SK-N-SH treated with all-trans-retinoic acid at 6 μM for 48 hours (cell line): ENCODE measurements around the gene SCML2.

Experiments
- ATAC-seq: fragments of 200-7000 bp; cut with Tn5 transposase; 3 replicates; pipeline ENCODE4 v1.9.1; 2020; ENCODE audit warnings: mild to moderate bottlenecking, moderate library complexity
- ARNTL ChIP-seq: fragments of 450-650 bp; formaldehyde crosslinking; IDR thresholded peaks from 2 replicates; pipeline ENCODE4 v1.5.0; 2020; ENCODE audit warnings: low read depth, mild to moderate bottlenecking, moderate library complexity, borderline replicate concordance
- BACH2 ChIP-seq: fragments of 250-450 bp; sonication (Bioruptor Pico); IDR thresholded peaks from 2 replicates; pipeline ENCODE4 v1.9.0; 2021; ENCODE audit warnings: mild to moderate bottlenecking, borderline replicate concordance
- CSDC2 ChIP-seq: fragments of 250-450 bp; sonication (Bioruptor Pico); IDR thresholded peaks from 2 replicates; pipeline ENCODE4 v1.5.0; 2020; ENCODE audit warnings: mild to moderate bottlenecking, moderate library complexity
- ESRRG ChIP-seq: fragments of 250-450 bp; sonication (Bioruptor Pico); IDR thresholded peaks from 2 replicates; pipeline ENCODE4 v1.6.1; 2021; ENCODE audit warnings: mild to moderate bottlenecking
- GLIS3 ChIP-seq: fragments of 250-450 bp; sonication (Bioruptor Pico); IDR thresholded peaks from 2 replicates; pipeline ENCODE4 v1.5.0; 2020; ENCODE audit warnings: mild to moderate bottlenecking, moderate library complexity
- OSR1 ChIP-seq: fragments of 250-450 bp; sonication (Bioruptor Pico); IDR thresholded peaks from 2 replicates; pipeline ENCODE4 v1.8.0; 2022; ENCODE audit warnings: moderate library complexity, mild to moderate bottlenecking, inconsistent platforms
- POU6F1 ChIP-seq: fragments of 250-450 bp; sonication (Bioruptor Pico); IDR thresholded peaks from 2 replicates; pipeline ENCODE4 v1.8.0; 2021; ENCODE audit warnings: low read depth, mild to moderate bottlenecking, moderate library complexity, borderline replicate concordance
- PPARA ChIP-seq: fragments of 250-450 bp; sonication (Bioruptor Pico); IDR thresholded peaks from 2 replicates; pipeline ENCODE4 v1.5.0; 2020; ENCODE audit warnings: mild to moderate bottlenecking, borderline replicate concordance
- RARB ChIP-seq: fragments of 250-450 bp; sonication (Bioruptor Pico); IDR thresholded peaks from 2 replicates; pipeline ENCODE4 v1.8.0; 2021; ENCODE audit warnings: mild to moderate bottlenecking, moderate library complexity
- SNAI2 ChIP-seq: fragments of 250-450 bp; sonication (Bioruptor Pico); IDR thresholded peaks from 2 replicates; pipeline ENCODE4 v1.5.0; 2020; ENCODE audit warnings: mild to moderate bottlenecking, moderate library complexity
- TCF4 ChIP-seq: fragments of 250-450 bp; sonication (Bioruptor Pico); IDR thresholded peaks from 2 replicates; pipeline ENCODE4 v1.8.0; 2021; ENCODE audit warnings: mild to moderate bottlenecking, moderate library complexity, borderline replicate concordance
- TOX ChIP-seq: fragments of 250-450 bp; sonication (Bioruptor Pico); IDR thresholded peaks from 2 replicates; pipeline ENCODE4 v1.8.0; 2021; ENCODE audit warnings: mild to moderate bottlenecking, moderate library complexity, borderline replicate concordance
- TSHZ2 ChIP-seq: fragments of 250-450 bp; sonication (Bioruptor Pico); IDR thresholded peaks from 2 replicates; pipeline ENCODE4 v1.5.0; 2020; ENCODE audit warnings: mild to moderate bottlenecking, moderate library complexity
- ZC3H10 ChIP-seq: fragments of 250-450 bp; sonication (Bioruptor Pico); IDR thresholded peaks from 2 replicates; pipeline ENCODE4 v1.5.1; 2021; ENCODE audit warnings: mild to moderate bottlenecking, moderate library complexity
- ZFP30 ChIP-seq: fragments of 450-650 bp; formaldehyde crosslinking; IDR thresholded peaks from 2 replicates; pipeline ENCODE4 v1.5.0; 2022; ENCODE audit warnings: mild to moderate bottlenecking, moderate library complexity
- ZNF70 ChIP-seq: fragments of 450-650 bp; formaldehyde crosslinking; IDR thresholded peaks from 2 replicates; pipeline ENCODE4 v1.5.0; 2020; ENCODE audit warnings: mild to moderate bottlenecking, moderate library complexity
- ZNF8 ChIP-seq: fragments of 450-650 bp; formaldehyde crosslinking; IDR thresholded peaks from 2 replicates; pipeline ENCODE4 v1.5.0; 2020; ENCODE audit warnings: mild to moderate bottlenecking, moderate library complexity
- TF ChIP-seq, protein P1 (sequence below): fragments of 250-450 bp; sonication (Bioruptor Pico); IDR thresholded peaks from 2 replicates; pipeline ENCODE4 v1.8.0; 2020; ENCODE audit warnings: mild to moderate bottlenecking, moderate library complexity, borderline replicate concordance
- TF ChIP-seq, protein P2 (sequence below): fragments of 250-450 bp; sonication (Bioruptor Pico); IDR thresholded peaks from 2 replicates; pipeline ENCODE4 v1.5.1; 2020; ENCODE audit warnings: low read depth, mild to moderate bottlenecking, moderate library complexity
- TF ChIP-seq, protein P3 (sequence below): fragments of 250-450 bp; sonication (Bioruptor Pico); IDR thresholded peaks from 2 replicates; pipeline ENCODE4 v1.5.1; 2021; ENCODE audit warnings: mild to moderate bottlenecking, moderate library complexity

The SCML2 gene

DNA sequence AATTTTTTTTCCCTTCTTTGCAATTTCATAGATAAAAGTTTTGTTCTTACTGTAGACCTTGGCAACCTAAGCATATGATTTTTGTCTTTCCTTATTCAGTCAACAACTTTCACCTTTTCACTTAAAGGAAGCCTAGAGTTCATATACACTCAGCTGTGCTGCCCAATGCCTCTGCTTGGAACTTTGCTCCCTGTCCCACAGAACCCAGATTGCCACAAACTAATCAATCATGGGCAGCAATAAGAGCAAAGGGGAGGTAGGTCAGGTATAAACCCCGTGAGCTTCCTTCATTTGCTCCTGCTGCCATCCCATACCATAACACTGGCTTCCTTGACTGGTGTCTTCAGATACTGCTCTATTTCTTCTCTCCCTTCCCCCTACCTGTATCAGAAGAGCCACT, 82.8 kb downstream of the SCML2 start (continued):
- no peak for TF ChIP-seq TSHZ2 (CRISPR knock-in tag)
- TF ChIP-seq, all 23 proteins: peak for 0

DNA sequence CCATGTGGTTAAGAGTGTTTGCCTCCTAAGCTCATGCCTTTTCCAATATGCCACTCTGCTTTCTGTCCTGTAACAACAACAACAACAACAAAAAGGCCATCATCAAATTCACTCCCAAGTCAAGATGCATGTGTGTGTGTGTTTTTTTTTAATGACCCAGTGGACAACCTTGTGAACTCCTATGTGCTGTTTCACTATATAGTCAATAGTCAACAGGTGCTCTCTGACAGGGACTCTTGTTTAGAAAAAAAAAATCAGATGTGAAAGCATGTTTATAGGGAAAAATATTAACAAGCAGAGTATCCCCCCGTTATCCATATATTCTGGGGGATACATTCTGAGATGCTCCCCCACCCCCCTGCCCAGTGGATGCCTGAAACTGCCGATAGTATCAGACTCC, 83.2 kb downstream of the SCML2 start:
- TF ChIP-seq ZNF8 (CRISPR knock-in tag) (no peak), ZFP30 (CRISPR knock-in tag) (no peak), ARNTL (CRISPR knock-in tag) (no peak), ESRRG (CRISPR knock-in tag) (no peak), CSDC2 (no peak), ZNF70 (CRISPR knock-in tag) (no peak), GLIS3 (no peak), BACH2 (CRISPR knock-in tag) (no peak), SNAI2 (CRISPR knock-in tag) (no peak), ZC3H10 (CRISPR knock-in tag) (no peak), TSHZ2 (CRISPR knock-in tag) (no peak), TCF4 (CRISPR knock-in tag) (no peak), PPARA (CRISPR knock-in tag) (no peak), TOX (no peak), RARB (CRISPR knock-in tag) (no peak), OSR1 (no peak), POU6F1 (no peak)
- TF ChIP-seq, protein P1, sequence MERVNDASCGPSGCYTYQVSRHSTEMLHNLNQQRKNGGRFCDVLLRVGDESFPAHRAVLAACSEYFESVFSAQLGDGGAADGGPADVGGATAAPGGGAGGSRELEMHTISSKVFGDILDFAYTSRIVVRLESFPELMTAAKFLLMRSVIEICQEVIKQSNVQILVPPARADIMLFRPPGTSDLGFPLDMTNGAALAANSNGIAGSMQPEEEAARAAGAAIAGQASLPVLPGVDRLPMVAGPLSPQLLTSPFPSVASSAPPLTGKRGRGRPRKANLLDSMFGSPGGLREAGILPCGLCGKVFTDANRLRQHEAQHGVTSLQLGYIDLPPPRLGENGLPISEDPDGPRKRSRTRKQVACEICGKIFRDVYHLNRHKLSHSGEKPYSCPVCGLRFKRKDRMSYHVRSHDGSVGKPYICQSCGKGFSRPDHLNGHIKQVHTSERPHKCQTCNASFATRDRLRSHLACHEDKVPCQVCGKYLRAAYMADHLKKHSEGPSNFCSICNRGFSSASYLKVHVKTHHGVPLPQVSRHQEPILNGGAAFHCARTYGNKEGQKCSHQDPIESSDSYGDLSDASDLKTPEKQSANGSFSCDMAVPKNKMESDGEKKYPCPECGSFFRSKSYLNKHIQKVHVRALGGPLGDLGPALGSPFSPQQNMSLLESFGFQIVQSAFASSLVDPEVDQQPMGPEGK (CRISPR knock-in tag), result no peak
- TF ChIP-seq, protein P2, sequence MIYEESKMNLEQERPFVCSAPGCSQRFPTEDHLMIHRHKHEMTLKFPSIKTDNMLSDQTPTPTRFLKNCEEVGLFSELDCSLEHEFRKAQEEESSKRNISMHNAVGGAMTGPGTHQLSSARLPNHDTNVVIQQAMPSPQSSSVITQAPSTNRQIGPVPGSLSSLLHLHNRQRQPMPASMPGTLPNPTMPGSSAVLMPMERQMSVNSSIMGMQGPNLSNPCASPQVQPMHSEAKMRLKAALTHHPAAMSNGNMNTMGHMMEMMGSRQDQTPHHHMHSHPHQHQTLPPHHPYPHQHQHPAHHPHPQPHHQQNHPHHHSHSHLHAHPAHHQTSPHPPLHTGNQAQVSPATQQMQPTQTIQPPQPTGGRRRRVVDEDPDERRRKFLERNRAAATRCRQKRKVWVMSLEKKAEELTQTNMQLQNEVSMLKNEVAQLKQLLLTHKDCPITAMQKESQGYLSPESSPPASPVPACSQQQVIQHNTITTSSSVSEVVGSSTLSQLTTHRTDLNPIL (CRISPR knock-in tag), result no peak
- TF ChIP-seq, protein P3, sequence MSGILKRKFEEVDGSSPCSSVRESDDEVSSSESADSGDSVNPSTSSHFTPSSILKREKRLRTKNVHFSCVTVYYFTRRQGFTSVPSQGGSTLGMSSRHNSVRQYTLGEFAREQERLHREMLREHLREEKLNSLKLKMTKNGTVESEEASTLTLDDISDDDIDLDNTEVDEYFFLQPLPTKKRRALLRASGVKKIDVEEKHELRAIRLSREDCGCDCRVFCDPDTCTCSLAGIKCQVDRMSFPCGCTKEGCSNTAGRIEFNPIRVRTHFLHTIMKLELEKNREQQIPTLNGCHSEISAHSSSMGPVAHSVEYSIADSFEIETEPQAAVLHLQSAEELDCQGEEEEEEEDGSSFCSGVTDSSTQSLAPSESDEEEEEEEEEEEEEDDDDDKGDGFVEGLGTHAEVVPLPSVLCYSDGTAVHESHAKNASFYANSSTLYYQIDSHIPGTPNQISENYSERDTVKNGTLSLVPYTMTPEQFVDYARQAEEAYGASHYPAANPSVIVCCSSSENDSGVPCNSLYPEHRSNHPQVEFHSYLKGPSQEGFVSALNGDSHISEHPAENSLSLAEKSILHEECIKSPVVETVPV (CRISPR knock-in tag), result no peak

More for the DNA sequence above, 83.2 kb downstream of the SCML2 start:
- no peak for ATAC-seq
